ENCODE results near the gene VRTN.
A peak's percentile ranks its signal among the peaks of the same experiment; 100 is the strongest.
"Not testable (repeated sequence)": the region's sequence is repeated elsewhere in the genome, so short reads cannot be mapped to it uniquely, and the experiment has no call there.

The VRTN gene

GRCh38 chr14:74348241-74348734 lies at the start of gene VRTN:
TSS of gene VRTN (plus strand) at chr14:74348471. CDS start at chr14:74356784, 8,313 bp downstream.
- no peak for DNase-seq

GRCh38 chr14:74299061-74299545 lies 49.2 kb upstream of the VRTN start:
- no peak for DNase-seq

- no peak for DNase-seq
Observed at GRCh38 chr14:74301594-74302151, 46.6 kb upstream of the VRTN start.

- DNase-seq = peak; percentile 21
Observed at GRCh38 chr14:74302152-74302628, 46.1 kb upstream of the VRTN start.

GRCh38 chr14:74302634-74303569 lies 45.4 kb upstream of the VRTN start, which contains the start of gene ABCD4:
TSS of gene ABCD4 (minus strand) at chr14:74302934. CDS start at chr14:74302912, 22 bp downstream.
- DNase-seq = peak; percentile 88

GRCh38 chr14:74308695-74309094 lies 39.6 kb upstream of the VRTN start:
- DNase-seq = no peak

GRCh38 chr14:74309125-74310022 lies 38.9 kb upstream of the VRTN start:
- no peak for DNase-seq

GRCh38 chr14:74312161-74312560 lies 36.1 kb upstream of the VRTN start:
- no peak for DNase-seq

- DNase-seq = no peak
Observed at GRCh38 chr14:74313601-74314000, 34.7 kb upstream of the VRTN start.

- no peak for DNase-seq
Observed at GRCh38 chr14:74314576-74314975, 33.7 kb upstream of the VRTN start.

GRCh38 chr14:74324931-74325361 lies 23.3 kb upstream of the VRTN start:
- peak; percentile 50 for DNase-seq

GRCh38 chr14:74325446-74325845 lies 22.8 kb upstream of the VRTN start:
- DNase-seq = no peak

- DNase-seq = peak; percentile 97
Observed at GRCh38 chr14:74326369-74327152, 21.7 kb upstream of the VRTN start.

- not testable (repeated sequence) for DNase-seq
Observed at GRCh38 chr14:74329950-74330552, 18.2 kb upstream of the VRTN start.

- DNase-seq = no peak
Observed at GRCh38 chr14:74333909-74334308, 14.4 kb upstream of the VRTN start.

- no peak for DNase-seq
Observed at GRCh38 chr14:74346341-74346740, 1.9 kb upstream of the VRTN start.

- no peak for DNase-seq
Observed at GRCh38 chr14:74347097-74347794, 1.0 kb upstream of the VRTN start.

GRCh38 chr14:74347795-74348100 lies 523 bp upstream of the VRTN start:
- no peak for DNase-seq

- DNase-seq = no peak
Observed at GRCh38 chr14:74348735-74349463, 628 bp downstream of the VRTN start.

- no peak for DNase-seq
Observed at GRCh38 chr14:74349757-74350156, 1.5 kb downstream of the VRTN start.
